COLO668 (cell line): Measurements from ENCODE around the gene EFHC2.
"Not testable (repeated sequence)": the region's sequence is repeated elsewhere in the genome, so short reads cannot be mapped to it uniquely, and the experiment has no call there.

Source experiments
- DNase-seq: peaks from one replicate; lab custom pipeline; 2025; ENCODE audit not compliant: unreplicated experiment; lab: John Stamatoyannopoulos, UW

Gene EFHC2

DNA sequence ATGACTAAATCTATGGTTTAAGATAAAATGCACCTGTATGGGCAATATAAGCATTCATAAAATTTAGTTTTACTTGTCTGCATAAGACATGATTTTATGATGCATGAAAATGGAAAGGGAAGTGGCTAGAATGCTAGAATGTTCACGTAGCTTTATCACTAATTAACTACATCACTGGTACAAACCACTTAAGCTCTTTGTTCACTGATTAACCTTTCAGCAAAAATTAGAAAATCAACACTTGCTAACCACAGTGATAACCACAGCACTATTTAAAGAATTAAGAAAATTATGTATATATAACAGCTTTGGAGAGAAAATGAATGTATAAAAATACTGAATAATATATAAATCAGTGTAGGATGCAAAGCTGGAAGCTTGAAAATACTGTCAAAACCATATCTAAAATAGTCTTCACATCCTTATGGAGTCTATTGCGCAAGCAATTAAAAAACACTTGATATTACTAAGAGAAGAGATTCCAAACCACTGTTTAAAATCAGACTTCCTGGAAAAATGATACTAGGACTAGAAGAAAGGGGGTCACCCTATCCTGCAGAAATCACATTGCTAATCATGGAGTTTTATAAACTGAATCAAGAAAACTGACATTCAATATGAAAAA, 51.9 kb downstream of the EFHC2 start:
- DNase-seq: no peak

GRCh38 chrX:44290718-44291117, 52.8 kb downstream of the EFHC2 start:
- DNase-seq: no peak

DNA sequence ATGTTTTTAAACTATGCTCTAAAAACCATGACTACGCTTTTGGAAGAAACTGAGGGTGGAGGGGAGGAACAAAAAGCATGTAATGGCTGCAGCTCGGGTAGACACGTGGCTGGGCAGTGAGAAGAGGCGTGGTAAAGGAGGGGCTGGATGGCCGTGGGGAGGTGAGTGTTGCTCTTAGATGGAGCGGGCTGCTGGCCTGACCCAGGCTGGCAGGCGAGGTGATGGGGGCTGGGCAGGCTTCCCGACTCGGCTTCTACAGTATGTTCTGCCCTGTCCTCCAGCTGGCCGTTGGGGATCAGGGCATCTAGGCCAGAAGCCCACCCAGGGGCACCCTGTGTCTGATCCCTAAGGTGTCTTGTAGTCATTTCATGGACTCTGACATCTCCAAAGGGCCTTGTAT, 60.7 kb downstream of the EFHC2 start:
- DNase-seq: no peak

- DNase-seq: no peak
Observed at GRCh38 chrX:44280116-44280515, 63.4 kb downstream of the EFHC2 start.

DNA sequence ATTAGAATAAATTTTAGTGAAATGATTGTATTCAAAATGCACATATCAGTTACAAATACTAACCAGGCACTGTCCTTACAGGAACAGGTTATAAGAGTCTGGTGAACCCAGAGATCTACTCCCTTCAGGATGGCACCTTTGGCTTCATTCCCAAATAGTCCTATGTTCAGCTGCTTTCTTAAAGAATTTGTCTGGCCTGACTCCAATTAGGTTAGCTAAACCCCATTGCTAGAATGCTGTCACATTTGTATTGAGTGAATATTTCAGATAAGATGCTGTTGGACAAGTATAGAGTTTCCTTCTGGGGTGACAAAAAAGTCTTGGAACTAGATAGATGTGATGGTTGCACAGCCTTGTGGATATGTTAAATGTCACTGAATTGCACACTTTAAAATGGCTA, 69.4 kb downstream of the EFHC2 start:
- no peak for DNase-seq

- no peak for DNase-seq
Observed at GRCh38 chrX:44267861-44268260, 75.6 kb downstream of the EFHC2 start.

- DNase-seq: no peak
Observed at GRCh38 chrX:44267116-44267515, 76.4 kb downstream of the EFHC2 start.

DNA sequence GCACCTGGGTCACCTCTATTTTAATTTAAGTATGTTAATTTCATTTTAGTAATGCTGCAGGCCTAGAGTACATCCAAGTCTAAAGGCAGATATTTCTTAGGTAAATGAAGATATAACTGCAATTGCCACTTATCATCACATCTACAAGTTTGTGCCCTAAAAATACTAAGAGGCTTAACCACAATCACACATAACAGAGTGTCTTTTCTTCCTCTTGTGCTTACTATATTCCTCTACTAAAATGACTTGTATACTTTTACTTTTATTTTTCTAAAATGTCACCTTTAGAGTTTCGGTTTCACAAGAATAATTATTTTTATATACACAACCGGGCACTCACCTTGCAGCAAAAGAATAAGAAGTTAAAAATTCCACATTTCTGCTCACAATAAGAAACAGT, 77.9 kb downstream of the EFHC2 start:
- DNase-seq: no peak

DNA sequence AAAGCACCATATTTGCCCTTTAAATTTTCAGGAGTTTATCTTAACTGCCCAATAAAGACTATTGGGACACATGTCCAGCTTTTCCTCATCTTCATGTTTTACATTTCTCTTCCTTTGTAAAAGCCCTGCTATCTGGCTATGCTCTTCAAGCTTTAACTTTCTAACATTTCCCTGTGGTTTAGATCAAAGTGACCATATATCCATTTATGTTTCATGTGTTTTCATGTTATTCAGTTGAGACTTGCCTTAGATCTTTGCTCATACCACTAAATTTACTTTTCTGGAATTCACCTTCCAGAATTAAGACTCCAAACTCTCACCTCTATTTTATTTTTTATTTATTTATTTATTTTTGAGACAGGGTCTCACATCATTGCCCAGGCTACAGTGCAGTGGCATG, 78.5 kb downstream of the EFHC2 start:
- no peak for DNase-seq

DNA sequence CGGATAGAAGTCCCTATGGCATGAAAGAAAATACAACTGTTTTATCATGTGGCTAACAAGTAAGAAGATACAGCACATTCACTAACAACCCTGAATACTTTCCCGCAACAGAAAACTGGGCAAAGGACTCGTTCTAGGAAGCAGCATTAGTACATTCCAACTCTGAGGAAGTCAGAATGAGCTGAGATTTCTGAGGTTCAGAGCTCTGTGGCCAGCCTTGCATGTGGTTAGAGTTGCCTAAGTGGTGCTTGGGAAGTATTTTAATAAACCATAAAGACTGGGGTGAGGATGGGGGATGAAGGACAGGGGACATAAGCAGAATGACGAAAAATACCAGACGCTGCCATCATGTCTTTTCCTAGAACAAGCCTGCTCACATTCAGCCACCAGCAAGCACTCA, 82.2 kb downstream of the EFHC2 start:
- DNase-seq: no peak

DNA sequence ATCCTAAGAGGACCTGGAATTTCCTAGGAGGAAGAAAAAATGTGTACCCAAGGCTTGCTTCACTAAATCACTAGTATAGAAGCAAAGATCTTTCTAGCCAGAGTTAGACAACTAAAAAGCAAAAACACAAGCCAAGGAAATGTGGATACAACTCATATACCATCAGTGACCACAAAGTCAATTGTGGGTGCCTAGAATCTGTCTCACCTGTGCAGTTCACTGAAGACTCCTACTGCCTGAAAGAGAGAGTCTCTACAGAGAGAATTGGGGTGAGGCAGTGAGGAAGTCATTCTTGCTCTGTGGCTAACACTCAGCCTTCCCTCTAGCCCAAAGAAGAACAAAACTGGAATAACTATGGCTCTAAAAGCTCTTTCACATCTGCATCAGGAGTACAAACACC, 82.9 kb downstream of the EFHC2 start:
- no peak for DNase-seq

- DNase-seq: not testable (repeated sequence)
Observed at GRCh38 chrX:44255742-44256141, 87.7 kb downstream of the EFHC2 start.

GRCh38 chrX:44253575-44253942, 89.9 kb downstream of the EFHC2 start:
- no peak for DNase-seq

- DNase-seq: not testable (repeated sequence)
Observed at GRCh38 chrX:44252688-44253574, 90.5 kb downstream of the EFHC2 start.

DNA sequence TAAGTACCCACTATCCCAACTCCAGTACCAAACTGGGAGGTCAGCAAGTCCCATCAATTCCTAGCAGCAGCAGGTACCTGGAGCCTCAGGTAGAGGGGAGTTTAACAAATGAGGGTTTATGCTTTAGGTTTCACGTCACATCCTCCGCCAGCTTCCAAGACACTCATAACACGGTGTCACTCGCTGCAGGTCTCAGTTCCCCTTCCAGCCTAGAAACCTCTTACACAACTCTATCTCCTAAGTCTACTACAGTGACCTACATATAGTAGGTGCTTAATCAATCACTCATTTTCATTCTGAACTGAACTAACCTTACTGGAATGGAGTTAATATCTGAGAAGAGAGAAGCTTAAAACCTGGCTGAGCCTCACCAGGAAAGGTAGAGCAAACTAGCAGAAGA, 96.0 kb downstream of the EFHC2 start:
- no peak for DNase-seq

GRCh38 chrX:44246826-44247225, 96.6 kb downstream of the EFHC2 start:
- no peak for DNase-seq

GRCh38 chrX:44245733-44246132, 97.7 kb downstream of the EFHC2 start:
- DNase-seq: no peak

GRCh38 chrX:44244008-44244407, 99.5 kb downstream of the EFHC2 start:
- no peak for DNase-seq

GRCh38 chrX:44241546-44241945, 101.9 kb downstream of the EFHC2 start:
- no peak for DNase-seq

- DNase-seq: no peak
Observed at GRCh38 chrX:44240036-44240435, 103.4 kb downstream of the EFHC2 start.

DNA sequence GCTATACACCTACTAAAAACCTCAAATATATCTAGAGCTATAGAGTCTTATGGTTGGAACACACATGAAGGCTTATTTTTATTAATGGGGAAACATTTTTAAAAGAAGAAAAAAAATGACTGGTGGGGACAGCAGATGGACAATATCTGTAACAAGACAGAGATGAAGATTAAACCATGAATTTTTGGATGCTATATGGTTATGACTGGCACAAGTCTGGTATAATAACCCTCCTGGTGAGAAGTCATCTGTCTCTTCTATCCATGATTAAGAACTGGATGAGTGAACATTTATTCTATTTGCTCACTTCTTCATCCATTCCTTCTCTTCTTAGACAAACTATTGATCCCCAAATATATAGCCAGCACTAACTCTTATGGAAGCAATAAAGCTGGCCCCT, 104.4 kb downstream of the EFHC2 start:
- DNase-seq: no peak

DNA sequence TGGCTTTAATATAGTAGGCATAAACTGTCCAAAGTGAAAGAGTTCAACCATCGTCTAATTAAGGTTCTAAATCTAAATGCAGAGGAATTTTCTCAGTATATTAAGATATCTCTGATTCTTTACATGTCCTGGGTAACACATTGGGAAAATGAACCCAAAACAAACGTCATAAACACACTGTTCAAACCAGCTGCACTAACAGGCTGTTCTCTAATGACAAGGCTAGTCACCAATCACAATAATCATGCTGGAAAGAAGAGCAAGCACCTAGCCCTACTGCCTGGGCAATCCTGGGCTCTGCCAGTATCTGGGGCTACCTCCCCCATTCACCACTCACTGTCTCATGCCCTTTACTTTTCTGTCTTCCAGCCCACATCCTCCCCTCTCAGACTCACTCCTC, 107.9 kb downstream of the EFHC2 start:
- DNase-seq: no peak

DNA sequence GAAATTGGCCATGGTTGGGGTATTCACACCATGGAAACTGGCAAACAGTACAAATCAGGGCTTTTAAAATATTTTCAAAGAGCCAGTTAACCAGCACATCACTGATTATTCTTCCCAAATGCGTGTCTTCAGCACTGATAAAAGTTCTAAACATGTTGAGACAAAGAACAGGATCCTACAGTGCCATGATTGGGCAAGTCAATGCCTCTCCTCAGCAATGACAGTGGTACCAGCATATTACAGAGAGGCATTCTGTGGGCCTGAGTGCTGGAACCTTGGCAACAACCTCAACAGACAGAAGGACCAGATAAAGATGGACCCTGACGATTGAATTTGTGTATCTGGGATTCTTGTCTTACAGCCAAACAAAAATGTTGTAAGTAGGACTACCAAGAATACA, 108.9 kb downstream of the EFHC2 start:
- DNase-seq: no peak
